Gastroesophageal sphincter (tissue), 3 donors: ENCODE measurements around the gene NAA80.
A peak's percentile ranks its signal among the peaks of the same experiment; 100 is the strongest.

Experiments used
- CTCF ChIP-seq, 4 experiments: fragments of 200-600 bp in 2 of 4; fragments of 450-650 bp in 2 of 4; sonication (generic) in 1 of 4; IDR thresholded peaks; one replicate each; pipeline ENCODE4 v1.5.1; 2017 to 2019; ENCODE audit warnings: antibody characterized with exemption in 4 of 4, mild to moderate bottlenecking in 2 of 4, moderate library complexity in 2 of 4
- POLR2A ChIP-seq, 2 donors: fragments of 450-650 bp; IDR thresholded peaks; one replicate each; pipeline ENCODE4 v1.6.1; 2017; ENCODE audit warnings: antibody characterized with exemption in 2 of 2, mild to moderate bottlenecking in 2 of 2, moderate library complexity in 1 of 2

GRCh38 chr3:50258979-50259378, 40.2 kb downstream of the NAA80 start:
- peak in 1 of 4 experiments; percentile 15 for TF ChIP-seq CTCF (IDR thresholded peaks at IDR 0.05)
- no peak for TF ChIP-seq POLR2A (IDR thresholded peaks at IDR 0.05)
